Left lobe of liver (tissue), 2 donors: ENCODE data around the gene NKAIN4. TPM values are rescaled to one million over a fixed set of nuclear protein-coding genes. Genes with fewer than 3 reads are reported as not detected.

Experiments
- ATAC-seq: fragments of 200-7000 bp; cut with Tn5 transposase; one replicate; pipeline ENCODE4 v1.9.1; 2020; ENCODE audit warnings: mild to moderate bottlenecking, moderate library complexity
- DNase-seq: peaks from one replicate; pipeline ENCODE4 v3.0.0-alpha.2; 2020; ENCODE audit warnings: low spot score
- total RNA-seq: library from RNA; stranded (reverse); gene quantifications from one replicate; pipeline ENCODE4 v1.2.1, GENCODE V29; 2021
- donor health status: DM: no; HTN: no; CAD: no; lungs with moderate emphysema.
- donor health status: DM: no; HTN: yes; CAD: no.

Gene NKAIN4
- total RNA-seq, 1 donor from 2014 or later = not detected

GRCh38 chr20:63220696-63221399 is 33.4 kb downstream of the NKAIN4 start:
- no peak for ATAC-seq
- DNase-seq = no peak

- ATAC-seq = no peak
- no peak for DNase-seq
These were observed 34.3 kb downstream of the NKAIN4 start for GRCh38 chr20:63219866-63220521.

DNA sequence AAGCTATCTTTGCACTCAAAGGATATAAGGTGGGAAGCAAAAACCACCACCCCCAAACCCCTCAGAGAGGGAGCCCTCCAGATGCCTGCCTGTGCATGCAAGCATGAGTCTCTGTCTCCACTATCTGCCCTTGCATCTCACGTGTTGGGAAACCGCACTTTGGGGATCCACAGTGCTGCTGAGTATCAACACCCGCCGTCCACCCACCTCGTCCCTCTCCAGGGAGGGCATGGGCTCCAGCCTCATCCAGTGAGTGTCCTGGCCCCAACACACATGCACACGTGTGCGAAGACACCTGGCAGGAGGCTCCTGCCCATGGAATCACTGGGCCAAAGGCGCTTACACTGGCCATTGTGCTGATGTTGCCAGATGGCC is 34.8 kb downstream of the NKAIN4 start:
- DNase-seq = no peak

DNA sequence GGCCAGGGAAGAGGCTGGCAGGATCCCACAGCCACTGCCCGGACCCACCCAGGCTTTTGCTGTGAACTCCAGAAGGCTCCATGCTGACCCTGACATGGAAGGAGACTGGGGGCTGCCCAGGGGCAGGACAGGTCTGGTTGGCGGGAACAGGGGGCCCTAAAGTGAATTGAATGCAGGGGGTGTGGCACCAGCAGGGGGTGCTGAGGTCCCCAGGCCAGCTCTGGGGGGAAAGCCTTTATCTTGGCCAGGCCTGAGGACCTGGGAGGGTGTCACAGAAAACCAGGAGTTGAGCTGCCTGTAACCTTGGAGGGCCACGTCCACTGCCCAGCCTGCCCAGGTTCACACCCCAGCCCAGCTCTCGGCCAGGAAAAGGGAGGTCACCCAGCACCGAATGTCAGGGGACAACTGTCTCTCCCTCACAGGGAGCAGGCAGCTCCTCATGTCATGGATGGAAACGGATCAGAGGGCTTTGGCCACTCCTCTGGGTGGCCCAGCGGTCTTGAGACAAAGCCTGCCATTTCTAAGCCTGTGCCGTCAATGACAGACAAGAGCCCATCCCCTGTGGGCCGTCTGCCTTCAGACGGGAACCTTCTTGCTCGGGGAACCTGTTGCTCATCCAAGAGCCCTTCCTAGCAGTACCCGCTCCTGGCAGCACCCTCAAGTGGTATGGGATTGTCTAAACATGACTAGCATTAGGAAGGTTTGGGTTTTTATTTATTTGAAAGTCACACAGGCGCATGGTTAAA is 35.4 kb downstream of the NKAIN4 start:
- DNase-seq = no peak
- no peak for ATAC-seq

More for the DNA sequence above, 34.8 kb downstream of the NKAIN4 start:
- ATAC-seq = no peak

GRCh38 chr20:63217706-63218105 is 36.6 kb downstream of the NKAIN4 start:
- no peak for ATAC-seq
- DNase-seq = no peak

DNA sequence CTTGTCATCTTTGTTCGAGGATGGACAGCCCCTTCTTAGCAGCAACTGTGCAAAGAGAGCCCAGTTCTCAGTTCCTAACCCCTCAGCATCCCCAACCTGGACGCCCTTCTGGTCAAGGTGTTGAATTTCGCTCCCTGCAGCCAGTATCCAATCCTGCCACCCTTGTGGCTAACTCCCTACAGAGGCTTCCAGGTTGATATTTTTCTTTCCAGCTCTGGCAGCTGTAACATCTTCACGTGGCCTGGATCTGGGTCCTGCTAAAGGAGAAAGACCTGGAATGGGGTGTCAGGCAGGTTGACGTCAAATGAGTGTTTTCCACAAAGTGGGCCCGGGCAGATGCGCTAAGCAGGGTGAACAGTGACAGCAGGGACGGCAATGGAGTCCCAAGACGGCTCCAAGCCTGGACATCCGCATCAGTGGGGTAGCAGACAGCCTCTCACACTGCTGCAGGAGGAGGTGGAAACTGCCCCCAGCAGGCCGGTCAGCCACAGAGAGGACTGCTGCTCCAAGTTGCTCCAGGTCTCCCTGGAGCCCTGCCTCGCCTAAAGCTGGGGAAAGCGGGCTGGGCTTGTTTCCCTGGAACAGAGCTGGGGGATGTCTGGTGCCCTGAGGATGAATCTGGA is 37.3 kb downstream of the NKAIN4 start:
- DNase-seq = no peak
- no peak for ATAC-seq

- peak; percentile 98 for DNase-seq
- ATAC-seq = peak; percentile 96
These were observed 38.0 kb downstream of the NKAIN4 start, which contains the start of gene YTHDF1 for GRCh38 chr20:63216041-63216848. TSS of gene YTHDF1 (minus strand) at chr20:63216131. CDS start at chr20:63215892, 239 bp downstream.

- DNase-seq (no peak), ATAC-seq (peak; percentile 15)
These were observed 38.9 kb downstream of the NKAIN4 start for GRCh38 chr20:63215101-63216040.

DNA sequence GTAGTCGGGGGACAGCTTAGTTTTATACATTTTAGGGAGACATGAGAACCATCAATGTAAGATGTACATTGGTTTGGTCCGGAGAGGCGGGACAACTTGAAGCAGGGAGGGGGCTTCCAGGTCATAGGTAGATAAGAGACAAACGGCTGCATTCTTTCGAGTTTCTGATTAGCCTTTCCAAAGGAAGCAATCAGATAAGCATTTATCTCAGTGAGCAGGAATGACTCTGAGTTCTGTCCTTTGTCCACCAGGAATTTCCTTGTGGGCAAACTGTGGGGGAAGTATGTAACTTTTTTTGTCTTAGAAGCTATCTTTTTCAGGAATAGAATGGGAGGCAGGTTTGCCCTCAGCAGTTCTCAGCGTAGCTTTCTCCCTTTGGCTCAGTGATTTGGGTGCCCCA is 39.7 kb downstream of the NKAIN4 start:
- ATAC-seq (no peak), DNase-seq (no peak)

GRCh38 chr20:63212792-63213191 is 41.5 kb downstream of the NKAIN4 start:
- DNase-seq = no peak

DNA sequence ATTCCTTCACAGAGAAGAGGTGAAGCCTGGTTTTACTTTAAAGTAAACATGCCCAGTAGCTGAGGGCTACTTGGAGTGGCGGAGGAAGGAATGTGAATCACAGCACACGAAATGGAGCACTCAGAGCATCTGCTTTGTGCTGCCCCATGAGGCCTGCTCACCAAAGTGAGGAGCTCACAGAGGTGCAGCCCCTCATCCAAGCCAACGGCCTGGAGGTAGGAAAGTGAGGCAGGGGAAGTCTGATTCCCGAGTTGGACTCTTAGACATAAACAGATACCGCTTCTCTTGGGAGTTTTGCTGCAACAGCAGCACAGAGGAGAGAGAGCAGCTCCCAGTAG is 41.9 kb downstream of the NKAIN4 start:
- DNase-seq = no peak
- no peak for ATAC-seq

More at GRCh38 chr20:63212792-63213191, 41.5 kb downstream of the NKAIN4 start:
- no peak for ATAC-seq

DNA sequence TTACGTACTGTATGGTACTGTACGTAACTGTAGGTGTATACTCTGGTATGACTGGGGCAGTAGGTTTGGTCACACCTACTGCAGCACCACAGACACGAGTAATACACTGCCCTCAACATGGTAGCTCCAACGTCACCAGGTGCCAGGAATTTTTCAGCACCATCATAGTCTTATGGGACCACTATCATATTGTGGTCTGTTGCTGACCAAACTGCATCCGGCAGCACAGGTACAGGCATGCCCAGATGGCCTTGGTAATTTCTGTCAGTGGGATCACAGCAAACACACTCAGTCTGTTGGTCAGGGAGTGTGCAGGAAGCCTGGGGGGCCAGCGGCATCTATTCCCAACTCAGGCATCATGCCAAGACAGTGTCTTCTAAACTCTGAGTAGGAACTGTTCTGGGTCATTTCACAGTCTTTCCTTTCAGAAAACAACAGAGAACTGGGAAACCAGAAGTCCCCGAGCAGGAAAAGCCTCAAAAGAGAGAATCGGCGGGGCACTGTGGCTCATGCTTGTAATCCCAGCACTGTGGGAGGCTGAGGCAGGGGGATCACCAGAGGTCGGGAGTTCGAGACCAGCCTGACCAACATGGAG is 44.2 kb downstream of the NKAIN4 start:
- DNase-seq (no peak), ATAC-seq (no peak)

- no peak for DNase-seq
- no peak for ATAC-seq
These were observed 45.8 kb downstream of the NKAIN4 start for GRCh38 chr20:63208346-63208909.

GRCh38 chr20:63206878-63207277 is 47.4 kb downstream of the NKAIN4 start:
- no peak for DNase-seq
- ATAC-seq = no peak

DNA sequence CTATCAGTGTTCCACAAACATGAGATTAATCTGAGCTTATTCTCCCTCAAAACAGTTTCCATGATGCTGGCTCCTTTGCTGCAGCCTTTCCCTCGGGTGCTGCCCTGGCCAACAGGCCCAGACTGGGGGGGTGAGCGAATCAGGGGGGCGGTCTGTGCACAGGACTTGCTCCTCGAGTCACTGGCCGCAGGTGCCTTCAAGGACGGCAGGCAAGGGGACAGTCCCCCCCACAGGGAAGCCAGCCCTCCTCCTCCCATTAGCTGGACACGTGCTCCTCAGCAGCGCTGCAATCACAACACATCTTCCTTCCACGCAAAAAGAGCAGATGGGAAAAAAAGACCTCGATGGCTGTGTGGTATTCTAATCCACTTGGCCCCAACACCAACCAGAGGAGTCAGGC is 48.4 kb downstream of the NKAIN4 start:
- DNase-seq = no peak
- ATAC-seq = no peak

DNA sequence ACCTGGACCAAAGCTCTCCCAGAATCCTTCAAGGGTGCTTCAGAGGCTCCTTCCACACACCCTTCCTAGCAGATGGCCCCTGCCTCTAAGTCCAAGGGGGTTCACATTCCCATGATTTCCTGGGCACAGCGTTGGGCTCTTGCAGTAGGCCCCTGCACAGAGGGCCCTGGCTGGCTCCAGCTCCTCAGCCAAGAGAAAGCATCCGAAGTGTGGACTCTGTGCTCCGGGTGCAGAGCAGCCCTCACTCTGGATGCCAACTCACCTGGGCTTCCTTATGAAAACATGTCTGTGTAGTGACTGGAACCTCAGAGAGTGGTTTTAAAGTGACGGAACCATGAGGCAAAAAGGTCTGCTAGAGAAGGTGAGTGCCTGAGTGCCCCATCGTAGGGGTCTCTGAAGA is 49.9 kb downstream of the NKAIN4 start:
- ATAC-seq (no peak), DNase-seq (no peak)

DNA sequence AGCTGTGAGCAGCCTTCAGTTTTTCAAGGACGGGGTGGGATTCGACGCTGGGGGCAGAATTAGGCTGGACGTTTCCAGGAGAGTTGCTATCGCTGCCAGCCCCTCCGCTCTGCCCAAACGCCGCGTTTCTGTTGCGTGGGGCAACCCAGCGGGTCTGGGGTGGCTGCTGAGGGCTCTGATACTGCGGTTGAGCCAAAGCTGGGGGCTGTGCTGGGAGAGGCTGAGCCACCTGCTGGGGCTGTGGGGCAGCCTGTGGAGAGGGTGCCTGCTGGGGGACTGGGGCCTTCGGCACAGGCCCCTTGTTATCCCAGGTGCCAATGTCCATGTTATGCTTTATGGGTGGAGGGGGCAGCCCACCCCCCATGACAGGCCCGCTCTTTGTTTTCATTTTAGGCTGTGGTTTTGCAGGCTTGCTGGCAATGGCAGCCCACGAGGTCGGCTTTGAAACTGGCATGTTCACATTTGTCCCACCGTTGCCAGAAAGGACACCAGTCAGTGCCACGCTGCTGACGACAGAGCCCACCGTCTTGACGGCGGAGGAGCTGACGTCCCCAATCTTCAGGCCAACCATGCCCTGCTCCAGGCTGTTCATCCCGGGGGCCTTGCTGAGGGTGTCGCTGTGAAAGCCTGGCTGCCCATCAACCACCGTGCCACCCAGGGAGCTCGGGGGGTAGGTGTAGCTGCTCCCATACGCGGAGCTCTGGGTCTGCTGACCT is 51.3 kb downstream of the NKAIN4 start:
- DNase-seq (no peak), ATAC-seq (no peak)

DNA sequence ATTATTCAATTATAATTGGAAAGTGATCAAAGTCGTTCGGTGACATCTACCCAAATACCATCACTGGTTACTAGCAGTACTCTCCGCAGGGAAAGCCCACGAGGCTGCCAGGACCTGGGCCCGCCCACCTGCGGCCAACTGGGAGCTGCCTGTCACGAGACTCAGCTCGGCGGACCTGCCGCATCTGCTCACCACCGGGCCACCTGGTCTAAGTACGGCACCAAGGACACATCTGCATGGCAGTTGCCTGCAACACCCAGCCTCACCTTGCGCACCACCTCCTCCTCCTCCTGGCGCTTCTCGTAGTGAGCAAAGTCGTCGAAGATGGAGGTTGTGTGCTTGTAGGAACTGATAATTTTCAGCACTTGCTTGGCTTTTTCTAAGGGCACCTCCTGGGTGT is 52.2 kb downstream of the NKAIN4 start:
- ATAC-seq = no peak
- no peak for DNase-seq
